CD4-positive, alpha-beta T cell (primary cell): Measurements from ENCODE around the gene RASA3. TPM values are rescaled to one million over a fixed set of nuclear protein-coding genes. Genes with fewer than 3 reads are reported as not detected.
"Not testable (repeated sequence)": the region's sequence is repeated elsewhere in the genome, so short reads cannot be mapped to it uniquely, and the experiment has no call there.

ENCODE experiments used
- ATAC-seq: fragments of 200-7000 bp; cut with Tn5 transposase; one replicate; pipeline ENCODE4 v1.10.0; 2022; ENCODE audit warnings: mild to moderate bottlenecking; ENCODE audit not compliant: poor library complexity
- CTCF ChIA-PET: fragments of 350-600 bp; sonication (Branson Sonifier 250); formaldehyde crosslinking; loops from one replicate; lab custom pipeline; 2021; ENCODE audit warnings: antibody characterized with exemption, inconsistent platforms; lab: Charles Lee
- POLR2A ChIA-PET: fragments of 350-600 bp; sonication (Branson Sonifier 250); formaldehyde crosslinking; loops from one replicate; lab custom pipeline; 2021; ENCODE audit warnings: antibody characterized with exemption, inconsistent platforms; lab: Charles Lee
- DNase-seq, 14 experiments: peaks; one replicate each; pipeline ENCODE4 v3.0.0-alpha.2; 2013 to 2020; ENCODE audit warnings: mixed read lengths in 2 of 14
- H3K27ac ChIP-seq, 2 donors: one replicate each; pipeline versions ENCODE4 v1.5.1 to v1.7.0; 2013; ENCODE audit warnings: low read length in 2 of 2, low read depth in 1 of 2, mild to moderate bottlenecking in 1 of 2
- H3K27me3 ChIP-seq, 2 experiments: 1 replicate in 1 of 2; 2 replicates in 1 of 2; pipeline versions ENCODE4 v1.6.1 to v1.7.0; 2013; ENCODE audit warnings: low read length in 2 of 2, control low read depth in 1 of 2, mild to moderate bottlenecking in 1 of 2, moderate library complexity in 1 of 2; ENCODE audit not compliant: insufficient read depth in 2 of 2, control insufficient read depth in 1 of 2
- H3K36me3 ChIP-seq: one replicate; pipeline ENCODE4 v1.6.1; 2013; ENCODE audit warnings: low read length, control low read depth; ENCODE audit not compliant: insufficient read depth
- H3K4me1 ChIP-seq: one replicate; pipeline ENCODE4 v1.6.1; 2013; ENCODE audit warnings: low read length, control low read depth; ENCODE audit not compliant: insufficient read depth
- H3K4me3 ChIP-seq: one replicate; pipeline ENCODE4 v1.5.1; 2013; ENCODE audit warnings: mild to moderate bottlenecking, low read length, moderate library complexity
- H3K9me3 ChIP-seq, 2 experiments: 1 replicate in 1 of 2; 2 replicates in 1 of 2; pipeline versions ENCODE4 v1.6.1 to v1.7.0; 2013; ENCODE audit warnings: low read length in 2 of 2, mild to moderate bottlenecking in 2 of 2, control low read depth in 1 of 2, moderate library complexity in 1 of 2; ENCODE audit not compliant: control insufficient read depth in 1 of 2, insufficient read depth in 1 of 2
- H3K27ac Mint-ChIP-seq: one replicate; pipeline ENCODE4 v1.8.0; 2020; ENCODE audit warnings: mixed read lengths
- H3K27me3 Mint-ChIP-seq: one replicate; pipeline ENCODE4 v1.8.0; 2021; ENCODE audit warnings: mixed read lengths
- H3K36me3 Mint-ChIP-seq: one replicate; pipeline ENCODE4 v1.8.0; 2021; ENCODE audit warnings: low read depth, mixed read lengths
- H3K4me1 Mint-ChIP-seq: one replicate; pipeline ENCODE4 v1.8.0; 2021; ENCODE audit warnings: low read depth, mixed read lengths
- H3K4me3 Mint-ChIP-seq: one replicate; pipeline ENCODE4 v1.8.0; 2020; ENCODE audit warnings: mild to moderate bottlenecking, mixed read lengths
- H3K9me3 Mint-ChIP-seq: one replicate; pipeline ENCODE4 v1.8.0; 2020; ENCODE audit warnings: mixed read lengths
- intact Hi-C, 2 experiments: fragments of 100-400 bp; cut with DNase I in 1 of 2; cut with micrococcal nuclease in 1 of 2; formaldehyde crosslinking; loops; one replicate each; pipeline versions ENCODE4 v1.15.1 to v1.9.0; 2023 to 2025; cut with DNase I, micrococcal nuclease
- total RNA-seq, 174 experiments: library from RNA in 2 of 174; stranded (reverse) in 2 of 174; gene quantifications; one replicate each; pipeline ENCODE4 v1.2.3 and lab custom pipeline; 2021 to 2026
- TF ChIP-seq, protein P1 (sequence below): fragments of 200-600 bp; IDR thresholded peaks from one replicate; pipeline ENCODE4 v1.8.0; 2022; ENCODE audit warnings: antibody characterized with exemption, mild to moderate bottlenecking

The RASA3 gene
- total RNA-seq, 2 experiments from 2014 or later: 181 to 184 TPM

DNA sequence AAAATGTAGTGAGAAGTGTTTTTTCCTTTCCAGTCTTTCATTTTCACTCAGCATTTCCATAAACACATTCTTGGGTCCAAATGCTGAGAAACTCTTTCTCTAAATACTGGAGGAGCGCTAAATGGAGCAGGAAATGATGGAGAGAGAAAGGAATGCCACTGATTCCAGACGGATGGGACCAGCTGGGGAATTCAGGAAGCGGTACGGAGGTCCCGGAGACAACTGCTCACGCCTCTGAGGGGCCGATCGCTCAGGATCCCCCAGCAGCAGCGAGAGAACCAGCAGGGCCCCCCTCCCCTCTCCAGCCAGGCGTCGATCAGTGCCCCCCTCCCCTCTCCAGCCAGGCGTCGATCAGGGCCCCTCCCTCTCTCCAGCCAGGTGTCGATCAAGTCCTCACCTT, 13.2 kb downstream of the RASA3 start:
- Mint-ChIP-seq H3K4me3 (peak overlapping the region; percentile 80), H3K27ac (peak overlapping the region; percentile 91), H3K36me3 (peaks cover 76% of the 10 kb centered on the region), H3K9me3 (no peaks in the 10 kb centered on the region), H3K4me1 (peaks cover 77% of the 10 kb centered on the region), H3K27me3 (no peaks in the 10 kb centered on the region)
- Histone ChIP-seq H3K4me1 (peaks cover 86% of the 10 kb centered on the region), H3K27me3 (no peaks in the 10 kb centered on the region), H3K4me3 (no peak overlapping the region), H3K9me3 (no peaks in the 10 kb centered on the region), H3K36me3 (peaks cover 58% of the 10 kb centered on the region), H3K27ac (peak overlapping the region; percentile 17 to 30)
- POLR2A ChIA-PET: interaction anchor here (0.8 to 1.6 kb wide), 4 partner anchors 10 to 29 kb away, joined by 3 to 6 read pairs (median 5); no protein-coding TSS in a partner anchor
- CTCF ChIA-PET: interaction anchor here (1.0 kb wide), 1 partner anchor 9 kb away, joined by 3 read pairs; no protein-coding TSS in a partner anchor
- intact Hi-C loops: no loop called here
- TF ChIP-seq, protein P1, sequence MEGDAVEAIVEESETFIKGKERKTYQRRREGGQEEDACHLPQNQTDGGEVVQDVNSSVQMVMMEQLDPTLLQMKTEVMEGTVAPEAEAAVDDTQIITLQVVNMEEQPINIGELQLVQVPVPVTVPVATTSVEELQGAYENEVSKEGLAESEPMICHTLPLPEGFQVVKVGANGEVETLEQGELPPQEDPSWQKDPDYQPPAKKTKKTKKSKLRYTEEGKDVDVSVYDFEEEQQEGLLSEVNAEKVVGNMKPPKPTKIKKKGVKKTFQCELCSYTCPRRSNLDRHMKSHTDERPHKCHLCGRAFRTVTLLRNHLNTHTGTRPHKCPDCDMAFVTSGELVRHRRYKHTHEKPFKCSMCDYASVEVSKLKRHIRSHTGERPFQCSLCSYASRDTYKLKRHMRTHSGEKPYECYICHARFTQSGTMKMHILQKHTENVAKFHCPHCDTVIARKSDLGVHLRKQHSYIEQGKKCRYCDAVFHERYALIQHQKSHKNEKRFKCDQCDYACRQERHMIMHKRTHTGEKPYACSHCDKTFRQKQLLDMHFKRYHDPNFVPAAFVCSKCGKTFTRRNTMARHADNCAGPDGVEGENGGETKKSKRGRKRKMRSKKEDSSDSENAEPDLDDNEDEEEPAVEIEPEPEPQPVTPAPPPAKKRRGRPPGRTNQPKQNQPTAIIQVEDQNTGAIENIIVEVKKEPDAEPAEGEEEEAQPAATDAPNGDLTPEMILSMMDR: no peak
- DNase-seq (no peak), ATAC-seq (no peak)

GRCh38 chr13:114118511-114119123, 13.8 kb downstream of the RASA3 start:
- Mint-ChIP-seq H3K4me1 (peaks cover 75% of the 10 kb centered on the region), H3K27me3 (no peaks in the 10 kb centered on the region), H3K9me3 (no peaks in the 10 kb centered on the region), H3K27ac (peak overlapping the region; percentile 91), H3K36me3 (peaks cover 75% of the 10 kb centered on the region), H3K4me3 (peak overlapping the region; percentile 80)
- Histone ChIP-seq H3K27me3 (no peaks in the 10 kb centered on the region), H3K27ac (peak overlapping the region in 1 of 2 donors; percentile 17), H3K36me3 (peaks cover 56% of the 10 kb centered on the region), H3K4me1 (peaks cover 85% of the 10 kb centered on the region), H3K4me3 (no peak overlapping the region), H3K9me3 (no peaks in the 10 kb centered on the region)
- TF ChIP-seq, protein P1: no peak
- CTCF ChIA-PET: interaction anchor here (1.0 kb wide), 1 partner anchor 8 kb away, joined by 3 read pairs; no protein-coding TSS in a partner anchor
- DNase-seq (no peak), ATAC-seq (no peak)
- intact Hi-C loops: no loop called here
- POLR2A ChIA-PET: interaction anchor here (0.8 to 1.6 kb wide), 5 partner anchors 9 to 30 kb away, joined by 3 to 6 read pairs (median 4); no protein-coding TSS in a partner anchor

DNA sequence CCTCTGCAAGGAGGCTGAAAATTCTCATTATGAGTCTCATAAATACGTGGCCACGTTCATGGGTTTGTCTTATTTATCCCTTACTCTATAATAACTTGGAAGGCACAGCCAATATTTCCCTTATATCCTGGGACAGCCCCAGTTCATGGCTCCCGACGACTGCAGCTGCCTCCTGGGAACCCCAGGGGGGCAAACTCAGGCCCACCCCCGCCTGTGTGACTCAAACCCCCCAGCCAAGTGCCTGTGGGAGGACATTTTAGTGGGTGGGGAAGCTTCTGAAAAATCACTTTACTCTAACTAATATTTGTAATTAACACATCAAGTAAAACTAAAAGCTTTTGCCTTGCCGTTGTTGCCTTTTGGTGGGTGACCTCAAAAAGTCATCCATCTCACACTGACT, 14.3 kb downstream of the RASA3 start:
- H3K36me3 Mint-ChIP-seq: peaks cover 75% of the 10 kb centered on the region
- H3K4me3 ChIP-seq: no peak overlapping the region
- POLR2A ChIA-PET: interaction anchor here (1.1 to 1.6 kb wide), 4 partner anchors 8 to 25 kb away, joined by 3 to 6 read pairs (median 5); no protein-coding TSS in a partner anchor
- ATAC-seq (no peak), DNase-seq (no peak)
- H3K27me3 ChIP-seq: no peaks in the 10 kb centered on the region
- H3K4me1 ChIP-seq: peaks cover 83% of the 10 kb centered on the region
- H3K36me3 ChIP-seq: peaks cover 56% of the 10 kb centered on the region
- H3K27ac Mint-ChIP-seq: peak overlapping the region; percentile 91
- no peak overlapping the region for H3K27ac ChIP-seq
- H3K27me3 Mint-ChIP-seq: no peaks in the 10 kb centered on the region
- no peaks in the 10 kb centered on the region for H3K9me3 Mint-ChIP-seq
- H3K4me3 Mint-ChIP-seq: peak overlapping the region; percentile 52
- TF ChIP-seq, protein P1: no peak
- CTCF ChIA-PET: no interaction called here
- intact Hi-C loops: no loop called here
- no peaks in the 10 kb centered on the region for H3K9me3 ChIP-seq
- H3K4me1 Mint-ChIP-seq: peaks cover 75% of the 10 kb centered on the region

DNA sequence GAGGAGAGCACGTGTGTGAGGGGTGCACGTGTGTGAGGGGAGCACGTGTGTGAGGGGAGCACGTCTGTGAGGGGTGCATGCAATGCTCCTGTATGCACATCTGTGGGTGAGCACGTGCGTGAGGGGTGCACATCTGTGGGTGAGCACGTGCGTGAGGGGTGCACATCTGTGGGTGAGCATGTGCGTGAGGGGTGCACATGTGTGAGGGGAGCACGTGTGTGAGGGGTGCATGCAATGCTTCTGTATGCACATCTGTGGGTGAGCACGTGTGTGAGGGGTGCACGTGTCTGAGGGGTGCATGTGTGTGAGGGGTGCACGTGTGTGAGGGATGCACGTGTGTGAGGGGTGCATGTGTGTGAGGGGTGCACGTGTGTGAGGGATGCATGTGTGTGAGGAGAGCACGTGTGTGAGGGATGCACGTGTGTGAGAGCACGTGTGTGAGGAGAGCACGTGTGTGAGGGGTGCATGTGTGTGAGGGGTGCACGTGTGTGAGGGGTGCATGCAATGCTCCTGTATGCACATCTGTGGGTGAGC, 15.0 kb downstream of the RASA3 start:
- peak overlapping the region; percentile 52 for H3K4me3 Mint-ChIP-seq
- H3K4me1 Mint-ChIP-seq: peaks cover 79% of the 10 kb centered on the region
- peaks cover 57% of the 10 kb centered on the region for H3K36me3 ChIP-seq
- peaks cover 83% of the 10 kb centered on the region for H3K4me1 ChIP-seq
- CTCF ChIA-PET, H3K9me3 ChIP-seq, H3K9me3 Mint-ChIP-seq, ATAC-seq, H3K27me3 ChIP-seq, H3K27me3 Mint-ChIP-seq, H3K27ac ChIP-seq, intact Hi-C loops, H3K4me3 ChIP-seq: not testable (repeated sequence)
- H3K27ac Mint-ChIP-seq: peak overlapping the region; percentile 91
- DNase-seq: peak in 2 of 14 experiments; percentile 0 to 5
- H3K36me3 Mint-ChIP-seq: peaks cover 78% of the 10 kb centered on the region
- POLR2A ChIA-PET: interaction anchor here (1.1 to 1.6 kb wide), 3 partner anchors 8 to 25 kb away, joined by 3 to 6 read pairs (median 4); no protein-coding TSS in a partner anchor
